Coronary artery (tissue), 2 donors: ENCODE measurements around the gene SFT2D3.
"Not testable (repeated sequence)": the region's sequence is repeated elsewhere in the genome, so short reads cannot be mapped to it uniquely, and the experiment has no call there.

Experiments used
- DNase-seq: peaks from one replicate; pipeline ENCODE4 v3.0.0-alpha.2; 2017; ENCODE audit warnings: low spot score
- H3K27ac ChIP-seq, 2 donors: fragments of 200-600 bp; sonication (generic); one replicate each; pipeline ENCODE4 v1.5.1; 2016 to 2019
- H3K4me3 ChIP-seq: fragments of 200-600 bp; sonication (generic); 2 replicates; pipeline ENCODE4 v1.5.1; 2016; ENCODE audit warnings: mild to moderate bottlenecking, moderate library complexity
- CTCF ChIP-seq: fragments of 200-600 bp; sonication (generic); IDR thresholded peaks from one replicate; pipeline ENCODE4 v1.5.1; 2019; ENCODE audit warnings: antibody characterized with exemption

Gene SFT2D3

GRCh38 chr2:127747621-127748020, 46.3 kb downstream of the SFT2D3 start:
- no peak for TF ChIP-seq CTCF
- no peak overlapping the region for H3K27ac ChIP-seq
- no peak for DNase-seq
- no peak overlapping the region for H3K4me3 ChIP-seq

GRCh38 chr2:127749537-127749936, 48.2 kb downstream of the SFT2D3 start:
- not testable (repeated sequence) for H3K27ac ChIP-seq, H3K4me3 ChIP-seq, DNase-seq

- DNase-seq: no peak
- TF ChIP-seq CTCF: no peak
- Histone ChIP-seq H3K4me3 (no peak overlapping the region), H3K27ac (no peak overlapping the region)
Observed at GRCh38 chr2:127753374-127753773, 52.1 kb downstream of the SFT2D3 start.

GRCh38 chr2:127754186-127754585, 52.9 kb downstream of the SFT2D3 start:
- TF ChIP-seq CTCF: no peak
- Histone ChIP-seq H3K27ac (no peak overlapping the region), H3K4me3 (no peak overlapping the region)
- DNase-seq: no peak
